Mesothelial cell of epicardium (in vitro differentiated cells): Measurements from ENCODE around the gene SLIT3. TPM values are rescaled to one million over a fixed set of nuclear protein-coding genes. Genes with fewer than 3 reads are reported as not detected.

Experiments
- DNase-seq, 2 experiments: peaks; one replicate each; pipeline ENCODE4 v3.0.0; 2021; ENCODE audit warnings: low spot score in 2 of 2; ENCODE audit not compliant: unreplicated experiment in 2 of 2
- H3K27ac Mint-ChIP-seq: 2 replicates; pipeline ENCODE4 v1.8.0; 2021; ENCODE audit warnings: mixed read lengths
- H3K27me3 Mint-ChIP-seq: 2 replicates; pipeline ENCODE4 v1.8.0; 2021; ENCODE audit warnings: low read depth, mixed read lengths
- H3K36me3 Mint-ChIP-seq: 2 replicates; pipeline ENCODE4 v1.8.0; 2021; ENCODE audit warnings: mixed read lengths
- H3K4me1 Mint-ChIP-seq: 2 replicates; pipeline ENCODE4 v1.8.0; 2021; ENCODE audit warnings: mixed read lengths
- H3K4me3 Mint-ChIP-seq: 2 replicates; pipeline ENCODE4 v1.8.0; 2021; ENCODE audit warnings: mild to moderate bottlenecking, moderate library complexity, mixed read lengths
- H3K9me3 Mint-ChIP-seq: 2 replicates; pipeline ENCODE4 v1.8.0; 2021; ENCODE audit warnings: mixed read lengths
- CTCF ChIP-seq: fragments of 200-600 bp; sonication (generic); IDR thresholded peaks from one replicate; pipeline ENCODE4 v1.5.0; 2021; ENCODE audit warnings: antibody characterized with exemption; ENCODE audit not compliant: unreplicated experiment
- total RNA-seq: library from RNA; stranded (reverse); gene quantifications from 3 replicates; pipeline ENCODE4 v1.2.1, GENCODE V29; 2021

Gene SLIT3
- total RNA-seq, 1 donor from 2014 or later, result 65.1 TPM

- H3K4me3 Mint-ChIP-seq, result no peak overlapping the region
- no peaks in the 10 kb centered on the region for H3K9me3 Mint-ChIP-seq
- H3K27ac Mint-ChIP-seq, result no peak overlapping the region
- H3K36me3 Mint-ChIP-seq, result peaks cover 3% of the 10 kb centered on the region
- H3K4me1 Mint-ChIP-seq, result peaks cover 39% of the 10 kb centered on the region
- no peak for DNase-seq
- H3K27me3 Mint-ChIP-seq, result peaks cover 42% of the 10 kb centered on the region
- TF ChIP-seq CTCF, result no peak
Observed at GRCh38 chr5:168798065-168799023, 502.6 kb downstream of the SLIT3 start.

DNA sequence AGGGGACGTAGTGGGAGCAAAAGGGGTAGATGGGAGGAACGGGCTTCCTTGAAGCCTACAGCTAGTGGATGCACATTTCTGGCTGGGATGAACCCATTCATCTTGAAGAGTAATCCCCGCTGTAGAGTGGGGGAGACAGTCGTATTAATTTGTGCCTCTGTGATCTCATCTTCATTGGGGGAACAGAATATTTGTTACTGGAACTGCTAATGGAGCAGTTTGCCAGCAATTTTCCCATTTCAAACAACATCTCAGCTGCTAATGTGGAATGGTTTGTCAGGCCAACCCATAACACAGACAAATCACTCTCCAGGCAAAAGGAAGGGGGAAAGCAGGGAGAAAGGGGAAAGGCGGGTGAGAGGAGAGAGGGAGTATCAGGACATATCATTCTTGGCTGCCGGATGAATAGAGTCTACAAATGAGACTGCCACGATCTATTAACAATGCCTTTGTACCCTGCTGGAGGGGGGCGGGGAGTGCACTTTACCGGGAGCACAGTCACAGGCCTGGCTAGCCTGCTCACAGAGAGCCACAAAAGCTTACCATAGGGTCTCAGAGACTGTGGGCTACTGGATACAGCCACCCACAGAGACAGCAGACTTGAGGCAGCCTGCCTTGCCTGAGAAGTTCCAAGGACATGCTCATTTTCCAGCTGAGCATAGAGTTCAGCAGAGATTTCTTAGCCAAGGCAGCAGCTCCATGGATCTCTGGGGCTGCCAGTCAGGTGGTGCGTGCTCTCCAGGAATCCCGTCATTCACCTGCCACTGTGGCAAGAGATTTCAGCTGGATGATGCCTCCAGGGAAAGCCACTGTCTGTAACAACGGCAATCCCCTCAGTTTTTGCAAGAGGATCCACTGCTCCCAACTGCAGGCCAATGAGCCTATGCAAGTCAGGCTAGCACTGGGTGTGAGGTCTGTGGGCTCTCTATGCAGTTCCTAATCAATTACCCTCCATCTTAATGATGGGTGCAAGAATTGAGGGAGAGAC, 504.1 kb downstream of the SLIT3 start:
- DNase-seq, result no peak
- H3K27me3 Mint-ChIP-seq, result peaks cover 34% of the 10 kb centered on the region
- H3K36me3 Mint-ChIP-seq, result peaks cover 3% of the 10 kb centered on the region
- peaks cover 45% of the 10 kb centered on the region for H3K4me1 Mint-ChIP-seq
- H3K4me3 Mint-ChIP-seq, result no peak overlapping the region
- no peaks in the 10 kb centered on the region for H3K9me3 Mint-ChIP-seq
- H3K27ac Mint-ChIP-seq, result peak overlapping the region; percentile 22
- TF ChIP-seq CTCF, result no peak

DNA sequence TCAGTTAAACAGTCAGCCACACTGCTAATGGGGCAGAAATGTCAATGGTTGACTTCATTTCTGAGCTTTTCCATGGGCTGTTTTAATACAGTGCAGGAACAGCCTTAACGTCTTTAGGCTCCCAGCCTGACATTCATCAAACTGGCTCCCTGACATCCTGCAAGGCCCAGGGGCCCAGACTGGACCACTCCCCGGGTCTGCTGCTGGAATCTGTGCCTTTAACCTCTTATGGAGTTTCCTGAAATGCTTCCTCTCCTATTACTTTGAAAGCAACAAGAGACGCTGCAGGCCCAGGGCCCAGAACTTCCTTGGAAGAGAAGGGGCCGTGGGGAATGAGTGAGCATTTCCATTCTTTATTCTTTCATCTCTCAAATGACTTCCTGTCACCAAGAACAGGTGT, 504.9 kb downstream of the SLIT3 start:
- Mint-ChIP-seq H3K4me3 (no peak overlapping the region), H3K9me3 (no peaks in the 10 kb centered on the region), H3K27me3 (peaks cover 29% of the 10 kb centered on the region), H3K36me3 (no peaks in the 10 kb centered on the region), H3K27ac (no peak overlapping the region), H3K4me1 (peaks cover 52% of the 10 kb centered on the region)
- TF ChIP-seq CTCF, result no peak
- DNase-seq, result no peak

DNA sequence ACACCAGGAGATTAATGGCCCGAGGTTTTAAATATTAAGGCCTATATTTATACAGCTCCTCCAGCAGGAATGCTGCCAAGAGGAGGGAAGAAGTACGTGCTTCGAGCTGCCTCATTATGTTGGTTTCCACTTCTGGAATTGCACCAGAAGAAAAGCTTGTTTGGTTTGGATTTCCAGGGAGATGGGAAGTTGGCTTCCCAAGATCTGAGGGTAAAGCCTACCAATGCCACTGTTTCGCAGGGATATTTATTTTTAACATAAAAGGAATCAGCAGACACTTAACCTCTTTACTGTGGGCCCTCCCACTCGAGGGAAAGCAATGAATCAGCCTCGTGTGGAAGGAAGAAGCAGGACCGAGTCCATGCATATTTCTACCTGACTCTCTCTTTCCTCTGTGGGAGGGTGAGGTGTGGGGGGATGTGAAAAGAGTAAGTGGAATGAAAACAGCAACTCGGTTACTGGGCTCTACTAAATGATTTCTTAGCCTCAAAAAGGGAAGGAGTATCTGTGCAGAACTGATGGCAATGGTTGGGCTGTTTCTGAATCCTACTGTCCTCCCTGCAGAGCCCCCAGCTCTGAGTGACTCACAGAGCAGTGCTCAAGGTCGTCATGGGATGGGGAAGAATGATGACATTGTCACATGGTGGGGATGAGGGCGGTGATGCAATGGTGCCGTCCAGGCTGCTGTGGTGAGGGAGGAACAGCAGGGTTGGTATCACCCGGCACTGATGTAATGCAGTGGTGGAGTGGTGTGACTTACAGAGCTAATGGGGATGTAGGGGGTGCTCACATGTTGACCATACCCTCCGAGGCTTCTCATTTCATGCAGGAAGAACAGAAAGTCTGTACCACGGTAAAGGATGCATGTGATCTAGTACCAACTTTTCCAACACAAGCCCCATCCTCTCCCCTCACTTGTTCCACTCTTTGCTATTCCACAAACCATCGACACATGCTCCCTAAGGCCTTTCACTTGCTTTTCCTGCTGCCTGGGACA, 506.8 kb downstream of the SLIT3 start:
- Mint-ChIP-seq H3K27me3 (peaks cover 22% of the 10 kb centered on the region), H3K9me3 (no peaks in the 10 kb centered on the region), H3K36me3 (no peaks in the 10 kb centered on the region), H3K4me3 (no peak overlapping the region), H3K4me1 (peaks cover 59% of the 10 kb centered on the region), H3K27ac (peak overlapping the region; percentile 78)
- TF ChIP-seq CTCF, result no peak
- DNase-seq, result no peak

DNA sequence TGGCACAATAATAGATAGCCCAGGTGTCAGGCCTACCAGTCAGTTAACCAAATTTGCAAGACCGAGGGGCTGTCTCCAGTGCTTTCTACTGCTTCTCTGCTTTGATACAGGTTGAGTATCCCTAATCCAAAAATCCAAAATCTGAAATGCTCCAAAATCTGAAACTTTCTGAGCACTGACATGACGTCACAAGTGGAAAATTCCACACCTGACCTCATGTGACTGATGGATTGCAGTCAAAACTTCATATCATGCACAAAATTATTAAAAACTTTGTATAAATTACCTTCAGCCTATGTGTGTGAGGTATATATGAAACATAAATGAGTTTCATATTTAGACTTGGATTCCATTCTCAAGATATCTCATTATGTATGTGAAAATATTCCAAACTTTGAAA, 508.3 kb downstream of the SLIT3 start:
- Mint-ChIP-seq H3K27ac (no peak overlapping the region), H3K4me1 (peaks cover 63% of the 10 kb centered on the region)

More for the DNA sequence above, 508.3 kb downstream of the SLIT3 start:
- H3K4me3 Mint-ChIP-seq, result no peak overlapping the region
- no peak for TF ChIP-seq CTCF
- DNase-seq, result no peak
- H3K9me3 Mint-ChIP-seq, result no peaks in the 10 kb centered on the region
- H3K36me3 Mint-ChIP-seq, result no peaks in the 10 kb centered on the region
- H3K27me3 Mint-ChIP-seq, result peaks cover 17% of the 10 kb centered on the region
